ENCODE results near the gene TBL1X. TPM values are rescaled to one million over a fixed set of nuclear protein-coding genes. Genes with fewer than 3 reads are reported as not detected.

TBL1X gene
- total and polyA plus RNA-seq, 8 donors = 4.7 to 53.1 (median 9.5) TPM

DNA sequence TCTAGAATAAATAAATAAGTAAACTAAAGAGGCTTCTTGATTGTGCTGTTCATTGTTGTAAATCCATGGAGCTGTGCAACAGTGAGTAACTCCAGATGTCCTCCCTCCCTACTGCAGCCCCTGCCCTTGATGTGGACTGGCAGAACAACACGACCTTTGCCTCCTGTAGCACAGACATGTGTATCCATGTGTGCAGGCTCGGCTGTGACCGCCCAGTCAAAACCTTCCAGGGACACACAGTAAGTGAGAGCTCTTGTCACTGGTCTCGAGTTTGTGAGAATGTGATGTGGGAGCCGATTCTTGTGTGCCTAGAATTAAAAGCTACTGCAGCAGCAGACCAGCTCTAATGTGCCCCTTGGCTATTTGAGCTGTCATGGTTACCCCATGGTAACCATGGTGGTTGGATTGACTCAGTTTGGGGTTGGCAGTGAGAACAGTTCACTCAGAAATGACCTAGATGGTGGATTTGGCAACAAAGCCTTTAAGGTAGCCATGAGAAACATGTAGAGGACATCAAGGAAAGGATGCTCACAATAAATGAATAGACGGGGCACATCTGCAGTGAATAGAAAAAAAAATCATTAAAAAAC is 240.1 kb downstream of the TBL1X start:
- Histone ChIP-seq H3K4me3 (no peak overlapping the region), H3K36me3 (peaks cover 0 to 45% (median 26%) of the 10 kb centered on the region in 4 donors), H3K27me3 (no peaks in the 10 kb centered on the region), H3K9me3 (peaks cover 0 to 9% (median 4%) of the 10 kb centered on the region in 4 donors), H3K27ac (no peak overlapping the region), H3K4me1 (peaks cover 0 to 4% (median 0%) of the 10 kb centered on the region in 4 donors)
- no peak for DNase-seq
- TF ChIP-seq, protein P1, sequence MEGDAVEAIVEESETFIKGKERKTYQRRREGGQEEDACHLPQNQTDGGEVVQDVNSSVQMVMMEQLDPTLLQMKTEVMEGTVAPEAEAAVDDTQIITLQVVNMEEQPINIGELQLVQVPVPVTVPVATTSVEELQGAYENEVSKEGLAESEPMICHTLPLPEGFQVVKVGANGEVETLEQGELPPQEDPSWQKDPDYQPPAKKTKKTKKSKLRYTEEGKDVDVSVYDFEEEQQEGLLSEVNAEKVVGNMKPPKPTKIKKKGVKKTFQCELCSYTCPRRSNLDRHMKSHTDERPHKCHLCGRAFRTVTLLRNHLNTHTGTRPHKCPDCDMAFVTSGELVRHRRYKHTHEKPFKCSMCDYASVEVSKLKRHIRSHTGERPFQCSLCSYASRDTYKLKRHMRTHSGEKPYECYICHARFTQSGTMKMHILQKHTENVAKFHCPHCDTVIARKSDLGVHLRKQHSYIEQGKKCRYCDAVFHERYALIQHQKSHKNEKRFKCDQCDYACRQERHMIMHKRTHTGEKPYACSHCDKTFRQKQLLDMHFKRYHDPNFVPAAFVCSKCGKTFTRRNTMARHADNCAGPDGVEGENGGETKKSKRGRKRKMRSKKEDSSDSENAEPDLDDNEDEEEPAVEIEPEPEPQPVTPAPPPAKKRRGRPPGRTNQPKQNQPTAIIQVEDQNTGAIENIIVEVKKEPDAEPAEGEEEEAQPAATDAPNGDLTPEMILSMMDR (IDR thresholded peaks at IDR 0.05) = no peak
- TF ChIP-seq POLR2A (IDR thresholded peaks at IDR 0.05) (no peak), EP300 (IDR thresholded peaks at IDR 0.05) (no peak), POLR2AphosphoS5 (IDR thresholded peaks at IDR 0.05) (no peak)
- WGBS, 5 donors = 71 to 97% (median 91%) methylated on average over 6 of the region's 6 CpGs
- intact Hi-C loops (cut with DNase I; ENCODE audit: low total_unique reads) = no loop called here

DNA sequence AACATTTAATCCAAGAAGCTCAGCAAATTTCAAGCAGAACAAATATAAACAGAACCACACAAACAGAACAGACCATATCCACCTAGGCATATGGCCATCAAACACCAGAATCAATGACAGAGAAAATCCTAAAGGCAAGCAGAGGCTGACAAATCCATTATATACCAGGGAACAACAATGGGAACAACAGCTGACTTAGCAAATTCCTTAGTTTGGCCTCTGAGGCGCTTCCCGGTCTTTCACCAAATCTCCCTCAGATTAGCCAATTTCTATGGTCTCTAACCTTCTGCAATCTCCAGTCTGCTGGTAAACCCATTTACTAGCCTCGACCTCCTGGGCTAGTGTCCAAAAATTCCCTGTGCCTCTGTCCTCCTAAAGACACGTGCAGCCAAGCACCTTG is 241.6 kb downstream of the TBL1X start:
- DNase-seq = no peak
- intact Hi-C loops (cut with DNase I; ENCODE audit: low total_unique reads) = no loop called here
- Histone ChIP-seq H3K27me3 (no peaks in the 10 kb centered on the region), H3K4me1 (peaks cover 0 to 4% (median 0%) of the 10 kb centered on the region in 4 donors), H3K9me3 (peaks cover 0 to 9% (median 4%) of the 10 kb centered on the region in 4 donors), H3K36me3 (peaks cover 0 to 46% (median 35%) of the 10 kb centered on the region in 4 donors), H3K27ac (no peak overlapping the region), H3K4me3 (no peak overlapping the region)
- 53 to 77% (median 74%) methylated on average over 4 of the region's 4 CpGs for WGBS, 5 donors
- TF ChIP-seq EP300 (IDR thresholded peaks at IDR 0.05) (no peak), POLR2A (IDR thresholded peaks at IDR 0.05) (no peak), POLR2AphosphoS5 (IDR thresholded peaks at IDR 0.05) (no peak)
- TF ChIP-seq, protein P1 (IDR thresholded peaks at IDR 0.05) = no peak

DNA sequence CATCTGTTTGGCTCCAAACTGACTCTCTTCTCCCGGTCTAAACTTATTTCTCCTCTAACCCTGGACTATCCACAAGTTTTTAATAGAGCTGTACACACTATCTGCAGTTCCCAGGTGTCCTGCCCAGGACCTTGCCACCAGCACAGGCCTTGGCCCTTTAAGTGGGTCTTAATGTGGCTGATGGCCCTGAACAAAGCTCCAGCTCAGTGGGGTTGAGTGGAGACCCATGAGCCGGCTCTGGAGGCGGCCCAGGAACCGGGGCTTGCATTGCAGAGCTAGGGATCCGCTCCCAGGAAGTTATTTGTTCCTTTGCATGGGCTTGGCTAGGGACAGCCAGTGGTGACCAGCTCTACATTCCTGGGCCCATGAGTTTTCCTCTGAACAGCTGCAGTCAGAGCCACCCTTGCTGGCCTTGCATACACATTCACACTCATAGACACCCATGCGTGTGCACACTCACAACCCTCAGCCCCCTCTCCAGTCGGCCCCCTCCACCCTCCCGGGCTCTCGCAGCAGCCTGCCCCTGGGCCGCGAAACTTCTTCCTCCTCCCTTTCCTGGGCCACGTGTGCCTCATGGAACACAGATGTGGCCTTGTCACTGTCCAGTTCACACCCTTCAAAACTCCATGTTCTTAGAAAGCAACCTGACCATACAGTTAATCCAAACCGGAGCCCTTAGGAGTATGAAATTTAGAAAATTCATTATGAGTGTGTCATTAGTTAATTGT is 242.6 kb downstream of the TBL1X start:
- TF ChIP-seq, protein P1 (IDR thresholded peaks at IDR 0.05) = no peak
- TF ChIP-seq POLR2A (IDR thresholded peaks at IDR 0.05) (no peak), POLR2AphosphoS5 (IDR thresholded peaks at IDR 0.05) (no peak), EP300 (IDR thresholded peaks at IDR 0.05) (no peak)
- H3K27me3 ChIP-seq = no peaks in the 10 kb centered on the region
- peaks cover 0 to 9% (median 4%) of the 10 kb centered on the region in 4 donors for H3K9me3 ChIP-seq
- intact Hi-C loops (cut with DNase I; ENCODE audit: low total_unique reads) = no loop called here
- H3K36me3 ChIP-seq = peaks cover 0 to 51% (median 42%) of the 10 kb centered on the region in 4 donors
- H3K27ac ChIP-seq = no peak overlapping the region
- H3K4me1 ChIP-seq = peaks cover 0 to 4% (median 0%) of the 10 kb centered on the region in 4 donors
- DNase-seq = no peak
- no peak overlapping the region for H3K4me3 ChIP-seq
- 74 to 85% (median 81%) methylated on average over 9 to 13 of the region's 13 CpGs for WGBS, 5 donors

DNA sequence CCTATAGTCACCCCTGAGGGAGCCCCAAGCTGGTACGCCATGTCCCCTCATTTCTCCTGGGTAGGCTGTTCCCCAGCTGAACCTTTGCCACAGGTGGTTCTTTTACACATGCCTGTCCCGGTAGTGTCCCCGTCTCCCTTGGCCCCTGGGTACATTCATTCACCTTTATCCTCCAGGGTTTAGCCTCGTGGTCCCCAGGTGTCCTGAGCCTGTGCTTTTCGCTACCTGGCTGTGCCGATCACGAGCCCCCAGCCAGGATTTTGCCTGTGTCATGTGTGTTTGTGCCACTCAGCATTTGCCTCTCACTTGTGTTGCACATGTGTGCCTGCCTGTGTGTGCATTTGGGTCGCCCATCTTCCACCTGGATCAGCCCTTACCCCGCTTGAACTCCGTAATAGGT is 243.2 kb downstream of the TBL1X start:
- Histone ChIP-seq H3K9me3 (peaks cover 0 to 9% (median 4%) of the 10 kb centered on the region in 4 donors), H3K4me3 (no peak overlapping the region), H3K27me3 (no peaks in the 10 kb centered on the region), H3K4me1 (peaks cover 0 to 4% (median 0%) of the 10 kb centered on the region in 4 donors), H3K27ac (no peak overlapping the region), H3K36me3 (peaks cover 0 to 57% (median 48%) of the 10 kb centered on the region in 4 donors)
- 74 to 90% (median 77%) methylated on average over 10 of the region's 10 CpGs for WGBS, 5 donors
- no peak for DNase-seq
- TF ChIP-seq POLR2A (IDR thresholded peaks at IDR 0.05) (no peak), POLR2AphosphoS5 (IDR thresholded peaks at IDR 0.05) (no peak), EP300 (IDR thresholded peaks at IDR 0.05) (no peak)
- TF ChIP-seq, protein P1 (IDR thresholded peaks at IDR 0.05) = no peak
- intact Hi-C loops (cut with DNase I; ENCODE audit: low total_unique reads) = no loop called here

Data from stomach (tissue), 9 donors.